CD14-positive monocyte (primary cell): ENCODE data around the gene TGFB2. TPM values are rescaled to one million over a fixed set of nuclear protein-coding genes. Genes with fewer than 3 reads are reported as not detected.

Experiments
- DNase-seq, 3 donors: peaks; one replicate each; pipeline ENCODE4 v3.0.0-alpha.2; 2011 to 2022
- H2AFZ ChIP-seq: 2 replicates; pipeline ENCODE4 v1.6.0; 2012; ENCODE audit warnings: mild to moderate bottlenecking, low read depth, low read length, inconsistent platforms; ENCODE audit not compliant: insufficient read depth, poor library complexity, severe bottlenecking
- H3K27ac ChIP-seq, 2 donors: 1 replicate in 1 of 2; 2 replicates in 1 of 2; pipeline ENCODE4 v1.5.1; 2012 to 2013; ENCODE audit warnings: low read length in 2 of 2, control low read depth in 1 of 2, inconsistent platforms in 1 of 2, low read depth in 1 of 2, mild to moderate bottlenecking in 1 of 2
- H3K27me3 ChIP-seq, 2 donors: one replicate each; pipeline versions ENCODE4 v1.6.0 to v1.6.1; 2011 to 2013; ENCODE audit warnings: low read length in 2 of 2; ENCODE audit not compliant: control insufficient read depth in 2 of 2, insufficient read depth in 2 of 2
- H3K36me3 ChIP-seq, 2 donors: replicated peaks in 1 of 2; 1 replicate in 1 of 2; 2 replicates in 1 of 2; pipeline versions ENCODE4 v1.5.1 to v1.6.1; 2012 to 2013; ENCODE audit warnings: low read length in 2 of 2, control low read depth in 1 of 2, inconsistent platforms in 1 of 2, mild to moderate bottlenecking in 1 of 2; ENCODE audit not compliant: insufficient read depth in 2 of 2, control insufficient read depth in 1 of 2
- H3K4me1 ChIP-seq, 2 donors: 1 replicate in 1 of 2; 2 replicates in 1 of 2; pipeline versions ENCODE4 v1.5.1 to v1.6.1; 2012 to 2013; ENCODE audit warnings: low read length in 2 of 2, control low read depth in 1 of 2, inconsistent platforms in 1 of 2, mild to moderate bottlenecking in 1 of 2, moderate library complexity in 1 of 2; ENCODE audit not compliant: insufficient read depth in 2 of 2, control insufficient read depth in 1 of 2
- H3K4me2 ChIP-seq: replicated peaks from 2 replicates; pipeline ENCODE3; 2012; ENCODE audit warnings: low read length, moderate library complexity, mild to moderate bottlenecking; ENCODE audit not compliant: poor library complexity, severe bottlenecking; ENCODE audit errors: extremely low read depth
- H3K4me3 ChIP-seq, 3 experiments: fragments of 200-600 bp in 1 of 3; sonication (generic) in 1 of 3; replicated peaks in 1 of 3; 1 replicate in 2 of 3; 2 replicates in 1 of 3; pipeline ENCODE4 v1.5.1; 2011 to 2013; ENCODE audit warnings: low read length in 3 of 3, mild to moderate bottlenecking in 3 of 3, control low read depth in 2 of 3, low read depth in 2 of 3, inconsistent platforms in 1 of 3, moderate library complexity in 1 of 3
- H3K79me2 ChIP-seq: 2 replicates; pipeline ENCODE4 v1.6.0; 2012; ENCODE audit warnings: mild to moderate bottlenecking, control low read depth, inconsistent platforms, low read length, moderate library complexity; ENCODE audit not compliant: insufficient read depth
- H3K9ac ChIP-seq: 2 replicates; pipeline ENCODE4 v1.6.0; 2017; ENCODE audit warnings: low read length, mild to moderate bottlenecking; ENCODE audit not compliant: insufficient read depth, poor library complexity, severe bottlenecking
- H3K9me3 ChIP-seq, 2 donors: replicated peaks in 1 of 2; 1 replicate in 1 of 2; 2 replicates in 1 of 2; pipeline versions ENCODE4 v1.5.1 to v1.6.1; 2012 to 2013; ENCODE audit warnings: low read length in 2 of 2, control low read depth in 1 of 2; ENCODE audit not compliant: control insufficient read depth in 1 of 2, insufficient read depth in 1 of 2
- H4K20me1 ChIP-seq: 2 replicates; pipeline ENCODE4 v1.6.0; 2012; ENCODE audit warnings: mild to moderate bottlenecking, low read length, control low read depth, moderate library complexity; ENCODE audit not compliant: insufficient read depth
- H3K27ac Mint-ChIP-seq, 7 donors: one replicate each; pipeline ENCODE4 v1.8.0; 2020; ENCODE audit warnings: mild to moderate bottlenecking in 7 of 7, mixed read lengths in 7 of 7, moderate library complexity in 6 of 7, inconsistent platforms in 2 of 7
- H3K27me3 Mint-ChIP-seq, 3 donors: one replicate each; pipeline ENCODE4 v1.8.0; 2021 to 2022; ENCODE audit warnings: low read depth in 3 of 3, mild to moderate bottlenecking in 3 of 3, mixed read lengths in 3 of 3, moderate library complexity in 3 of 3, inconsistent platforms in 1 of 3
- H3K36me3 Mint-ChIP-seq, 2 donors: one replicate each; pipeline ENCODE4 v1.8.0; 2020; ENCODE audit warnings: mixed read lengths in 2 of 2, inconsistent platforms in 1 of 2, mild to moderate bottlenecking in 1 of 2
- H3K4me1 Mint-ChIP-seq: one replicate; pipeline ENCODE4 v1.8.0; 2020; ENCODE audit warnings: mild to moderate bottlenecking, mixed read lengths
- H3K4me3 Mint-ChIP-seq, 2 donors: one replicate each; pipeline ENCODE4 v1.8.0; 2020; ENCODE audit warnings: mild to moderate bottlenecking in 2 of 2, mixed read lengths in 2 of 2, moderate library complexity in 1 of 2
- H3K9me3 Mint-ChIP-seq, 7 donors: one replicate each; pipeline ENCODE4 v1.8.0; 2020 to 2022; ENCODE audit warnings: mixed read lengths in 7 of 7, mild to moderate bottlenecking in 6 of 7, moderate library complexity in 6 of 7, inconsistent platforms in 2 of 7
- WGBS: methylation state at CpG from one replicate; pipeline ENCODE4 v1.1.5; 2013; ENCODE audit warnings: missing lambda C conversion rate; ENCODE audit not compliant: insufficient coverage; 5-methylcytosine and 5-hydroxymethylcytosine counted together
- intact Hi-C, 2 donors: fragments of 100-400 bp; cut with micrococcal nuclease; formaldehyde crosslinking; loops; one replicate each; pipeline versions ENCODE4 v1.15.0 to v1.15.1; 2023
- polyA plus RNA-seq, 3 donors: library from polyadenylated mRNA; depleted of rRNA in 1 of 3; unstranded in 2 of 3; stranded (reverse) in 1 of 3; fragments of 300-500 nt in 2 of 3; fragments of >200 nt in 1 of 3; fragmentation: Illumina TruSeq in 2 of 3; gene quantifications; 1 replicate in 2 of 3; 2 replicates in 1 of 3; pipeline ENCODE4 v1.2.3, GENCODE V29; 2012 to 2021
- TF ChIP-seq, protein P1 (sequence below): fragments of 200-600 bp; IDR thresholded peaks from one replicate; pipeline ENCODE4 v1.8.0; 2022; ENCODE audit warnings: antibody characterized with exemption, mild to moderate bottlenecking

Gene TGFB2
- polyA plus RNA-seq, 3 donors: 0.01 TPM; not detected in 2

DNA sequence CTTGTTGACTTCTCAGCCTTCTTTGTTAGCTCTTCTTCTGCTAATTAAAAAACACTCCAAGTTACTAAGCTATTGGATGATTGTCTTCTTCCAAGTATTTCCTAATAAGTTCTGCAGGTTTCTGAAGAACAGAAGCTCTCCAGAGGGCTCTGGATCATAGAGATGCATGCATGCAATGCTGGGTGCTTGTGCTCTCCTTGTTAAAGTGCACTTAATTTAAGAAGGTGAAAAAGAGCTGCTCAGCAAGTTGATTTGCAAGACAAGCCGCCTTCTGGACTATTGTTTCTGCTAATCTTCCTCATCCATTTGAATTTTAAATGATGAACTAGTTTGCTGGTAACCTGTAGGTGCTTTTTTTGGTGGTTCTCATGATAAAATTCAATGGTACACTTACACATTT, 43.9 kb upstream of the TGFB2 start:
- no peak for DNase-seq
- Histone ChIP-seq H3K27me3 (no peaks in the 10 kb centered on the region), H3K9ac (no peak overlapping the region), H3K27ac (no peak overlapping the region), H3K79me2 (no peaks in the 10 kb centered on the region), H3K4me2 (no peak overlapping the region), H3K4me3 (no peak overlapping the region), H3K9me3 (no peaks in the 10 kb centered on the region), H3K4me1 (no peaks in the 10 kb centered on the region), H4K20me1 (no peaks in the 10 kb centered on the region), H2AFZ (no peak overlapping the region), H3K36me3 (peaks cover 8 to 20% of the 10 kb centered on the region in 2 donors)
- Mint-ChIP-seq H3K36me3 (peaks cover 21 to 23% of the 10 kb centered on the region in 2 donors), H3K4me3 (no peak overlapping the region), H3K27ac (no peak overlapping the region), H3K4me1 (no peaks in the 10 kb centered on the region), H3K27me3 (no peaks in the 10 kb centered on the region), H3K9me3 (no peaks in the 10 kb centered on the region)
- TF ChIP-seq, protein P1, sequence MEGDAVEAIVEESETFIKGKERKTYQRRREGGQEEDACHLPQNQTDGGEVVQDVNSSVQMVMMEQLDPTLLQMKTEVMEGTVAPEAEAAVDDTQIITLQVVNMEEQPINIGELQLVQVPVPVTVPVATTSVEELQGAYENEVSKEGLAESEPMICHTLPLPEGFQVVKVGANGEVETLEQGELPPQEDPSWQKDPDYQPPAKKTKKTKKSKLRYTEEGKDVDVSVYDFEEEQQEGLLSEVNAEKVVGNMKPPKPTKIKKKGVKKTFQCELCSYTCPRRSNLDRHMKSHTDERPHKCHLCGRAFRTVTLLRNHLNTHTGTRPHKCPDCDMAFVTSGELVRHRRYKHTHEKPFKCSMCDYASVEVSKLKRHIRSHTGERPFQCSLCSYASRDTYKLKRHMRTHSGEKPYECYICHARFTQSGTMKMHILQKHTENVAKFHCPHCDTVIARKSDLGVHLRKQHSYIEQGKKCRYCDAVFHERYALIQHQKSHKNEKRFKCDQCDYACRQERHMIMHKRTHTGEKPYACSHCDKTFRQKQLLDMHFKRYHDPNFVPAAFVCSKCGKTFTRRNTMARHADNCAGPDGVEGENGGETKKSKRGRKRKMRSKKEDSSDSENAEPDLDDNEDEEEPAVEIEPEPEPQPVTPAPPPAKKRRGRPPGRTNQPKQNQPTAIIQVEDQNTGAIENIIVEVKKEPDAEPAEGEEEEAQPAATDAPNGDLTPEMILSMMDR: no peak
- intact Hi-C loops: no loop called here
- no CpG with 5 or more reads among the region's 1 CpG for WGBS

DNA sequence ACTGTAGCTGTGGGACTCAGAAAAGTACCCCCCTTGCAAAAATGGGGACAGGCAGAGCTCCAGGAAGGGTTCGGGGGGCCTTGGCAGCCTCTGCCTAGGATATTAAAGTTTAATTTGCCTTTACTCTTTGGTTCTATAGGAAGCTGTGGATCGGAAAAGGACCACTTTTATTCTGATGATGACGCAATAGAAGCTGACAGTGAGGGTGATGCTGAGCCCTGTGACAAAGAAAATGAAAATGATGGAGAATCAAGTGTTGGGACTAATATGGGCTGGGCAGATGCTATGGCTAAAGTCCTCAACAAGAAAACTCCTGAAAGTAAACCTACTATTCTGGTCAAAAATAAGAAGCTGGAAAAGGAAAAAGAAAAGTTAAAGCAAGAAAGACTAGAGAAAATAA, 43.0 kb upstream of the TGFB2 start:
- Mint-ChIP-seq H3K4me3 (no peak overlapping the region), H3K27ac (peak overlapping the region in 1 of 7 donors; percentile 14)
- WGBS: 83% methylated on average over 2 of the region's 3 CpGs

More for the DNA sequence above, 43.0 kb upstream of the TGFB2 start:
- no peak overlapping the region for H3K4me2 ChIP-seq
- no peaks in the 10 kb centered on the region for H4K20me1 ChIP-seq
- Mint-ChIP-seq H3K4me1 (no peaks in the 10 kb centered on the region), H3K27me3 (no peaks in the 10 kb centered on the region), H3K9me3 (no peaks in the 10 kb centered on the region), H3K36me3 (peaks cover 19 to 22% of the 10 kb centered on the region in 2 donors)
- no peak overlapping the region for H2AFZ ChIP-seq
- no peaks in the 10 kb centered on the region for H3K79me2 ChIP-seq
- H3K4me1 ChIP-seq: no peaks in the 10 kb centered on the region
- TF ChIP-seq, protein P1: no peak
- DNase-seq: no peak
- no peak overlapping the region for H3K4me3 ChIP-seq
- intact Hi-C loops: no loop called here
- no peak overlapping the region for H3K27ac ChIP-seq
- no peak overlapping the region for H3K9ac ChIP-seq
- H3K9me3 ChIP-seq: no peaks in the 10 kb centered on the region
- no peaks in the 10 kb centered on the region for H3K27me3 ChIP-seq
- H3K36me3 ChIP-seq: peaks cover 8 to 24% of the 10 kb centered on the region in 2 donors
